ENCODE measurements around the gene KIF3B.
"Not testable (repeated sequence)": the region's sequence is repeated elsewhere in the genome, so short reads cannot be mapped to it uniquely, and the experiment has no call there.

Gene KIF3B

GRCh38 chr20:32248043-32248442 lies 29.4 kb upstream of the KIF3B start:
- no peak overlapping the region for H3K4me3 ChIP-seq (ENCODE audit: low read depth, low read length)
- no peak for TF ChIP-seq CTCF (IDR thresholded peaks at IDR 0.05; ENCODE audit: low read depth, low read length, missing control alignments)
- in situ Hi-C loops (cut with HindIII; ENCODE audit: low sequenced_read_pairs): no loop called here
- no peak for DNase-seq (ENCODE audit: low read depth)

GRCh38 chr20:32249030-32249738 lies 28.3 kb upstream of the KIF3B start:
- in situ Hi-C loops (cut with HindIII; ENCODE audit: low sequenced_read_pairs): no loop called here
- TF ChIP-seq CTCF (IDR thresholded peaks at IDR 0.05; ENCODE audit: low read depth, low read length, missing control alignments): no peak
- H3K4me3 ChIP-seq (ENCODE audit: low read depth, low read length): no peak overlapping the region
- no peak for DNase-seq (ENCODE audit: low read depth)

GRCh38 chr20:32251470-32251869 lies 26.0 kb upstream of the KIF3B start:
- H3K4me3 ChIP-seq (ENCODE audit: low read depth, low read length): no peak overlapping the region
- in situ Hi-C loops (cut with HindIII; ENCODE audit: low sequenced_read_pairs): no loop called here
- TF ChIP-seq CTCF (IDR thresholded peaks at IDR 0.05; ENCODE audit: low read depth, low read length, missing control alignments): no peak

GRCh38 chr20:32252189-32252588 lies 25.3 kb upstream of the KIF3B start:
- no peak for DNase-seq (ENCODE audit: low read depth)
- TF ChIP-seq CTCF (IDR thresholded peaks at IDR 0.05; ENCODE audit: low read depth, low read length, missing control alignments): no peak
- no peak overlapping the region for H3K4me3 ChIP-seq (ENCODE audit: low read depth, low read length)
- in situ Hi-C loops (cut with HindIII; ENCODE audit: low sequenced_read_pairs): no loop called here

More at GRCh38 chr20:32251470-32251869, 26.0 kb upstream of the KIF3B start:
- DNase-seq (ENCODE audit: low read depth): no peak

GRCh38 chr20:32260973-32261372 lies 16.5 kb upstream of the KIF3B start:
- H3K4me3 ChIP-seq (ENCODE audit: low read depth, low read length); DNase-seq (ENCODE audit: low read depth); in situ Hi-C loops (cut with HindIII; ENCODE audit: low sequenced_read_pairs): not testable (repeated sequence)

DNA sequence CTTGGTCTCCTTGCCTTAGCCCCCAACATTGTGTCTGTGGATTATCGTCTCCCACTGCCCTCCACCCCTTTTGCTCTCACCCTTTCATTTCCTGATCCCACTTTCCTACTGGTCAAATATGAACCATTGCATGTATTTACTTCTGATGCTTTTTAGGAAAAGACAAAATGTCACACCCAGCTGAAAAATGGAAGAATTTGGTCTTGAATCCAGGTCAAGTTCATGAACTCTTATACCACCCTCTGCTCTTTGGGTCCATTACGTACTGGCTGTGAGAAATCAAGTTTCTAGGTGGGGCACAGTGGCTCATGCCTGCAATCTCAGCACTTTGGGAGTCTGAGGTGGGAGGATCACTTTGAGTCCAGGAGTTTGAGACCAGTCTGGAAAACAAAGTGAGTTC lies 15.8 kb upstream of the KIF3B start:
- H3K4me3 ChIP-seq (ENCODE audit: low read depth, low read length): no peak overlapping the region
- DNase-seq (ENCODE audit: low read depth): no peak
- no peak for TF ChIP-seq CTCF (IDR thresholded peaks at IDR 0.05; ENCODE audit: low read depth, low read length, missing control alignments)
- in situ Hi-C loops (cut with HindIII; ENCODE audit: low sequenced_read_pairs): no loop called here

- DNase-seq (ENCODE audit: low read depth): no peak
- TF ChIP-seq CTCF (IDR thresholded peaks at IDR 0.05; ENCODE audit: low read depth, low read length, missing control alignments): no peak
- in situ Hi-C loops (cut with HindIII; ENCODE audit: low sequenced_read_pairs): no loop called here
- H3K4me3 ChIP-seq (ENCODE audit: low read depth, low read length): no peak overlapping the region
Measured at GRCh38 chr20:32263398-32263954, 14.0 kb upstream of the KIF3B start.

Measured in astrocyte of the cerebellum (primary cell).